Measurements from ENCODE around the gene NDUFAF4.

DNA sequence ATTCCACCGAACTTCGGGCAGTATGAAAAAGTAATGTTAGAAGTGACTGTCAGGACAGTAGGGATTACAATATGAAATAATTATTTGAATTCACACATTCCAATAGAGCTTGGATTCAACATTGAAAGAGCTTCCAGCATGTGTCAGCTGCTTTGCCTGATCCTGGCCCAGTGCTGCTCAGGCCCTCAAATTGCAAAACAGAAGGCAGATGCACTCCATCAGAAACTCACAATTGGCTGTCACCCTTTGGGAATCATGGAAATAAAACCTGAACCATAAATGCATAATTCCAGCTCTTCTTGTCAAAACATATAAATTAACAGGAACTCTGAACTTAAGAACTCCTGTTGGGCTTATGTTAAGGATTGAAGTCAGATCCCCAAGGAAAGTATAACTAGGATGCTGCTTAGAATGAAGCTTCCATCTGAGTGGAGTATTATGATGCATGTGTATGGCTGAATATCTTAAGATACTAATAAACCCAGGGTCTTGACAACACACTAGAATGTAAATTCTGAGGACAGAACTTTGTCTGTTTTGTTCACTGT is 1.8 kb upstream of the NDUFAF4 start:
- TF ChIP-seq, protein P1, sequence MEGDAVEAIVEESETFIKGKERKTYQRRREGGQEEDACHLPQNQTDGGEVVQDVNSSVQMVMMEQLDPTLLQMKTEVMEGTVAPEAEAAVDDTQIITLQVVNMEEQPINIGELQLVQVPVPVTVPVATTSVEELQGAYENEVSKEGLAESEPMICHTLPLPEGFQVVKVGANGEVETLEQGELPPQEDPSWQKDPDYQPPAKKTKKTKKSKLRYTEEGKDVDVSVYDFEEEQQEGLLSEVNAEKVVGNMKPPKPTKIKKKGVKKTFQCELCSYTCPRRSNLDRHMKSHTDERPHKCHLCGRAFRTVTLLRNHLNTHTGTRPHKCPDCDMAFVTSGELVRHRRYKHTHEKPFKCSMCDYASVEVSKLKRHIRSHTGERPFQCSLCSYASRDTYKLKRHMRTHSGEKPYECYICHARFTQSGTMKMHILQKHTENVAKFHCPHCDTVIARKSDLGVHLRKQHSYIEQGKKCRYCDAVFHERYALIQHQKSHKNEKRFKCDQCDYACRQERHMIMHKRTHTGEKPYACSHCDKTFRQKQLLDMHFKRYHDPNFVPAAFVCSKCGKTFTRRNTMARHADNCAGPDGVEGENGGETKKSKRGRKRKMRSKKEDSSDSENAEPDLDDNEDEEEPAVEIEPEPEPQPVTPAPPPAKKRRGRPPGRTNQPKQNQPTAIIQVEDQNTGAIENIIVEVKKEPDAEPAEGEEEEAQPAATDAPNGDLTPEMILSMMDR (IDR thresholded peaks at IDR 0.05; ENCODE audit: insufficient read depth, low read length), result no peak
- TF ChIP-seq, protein P2, sequence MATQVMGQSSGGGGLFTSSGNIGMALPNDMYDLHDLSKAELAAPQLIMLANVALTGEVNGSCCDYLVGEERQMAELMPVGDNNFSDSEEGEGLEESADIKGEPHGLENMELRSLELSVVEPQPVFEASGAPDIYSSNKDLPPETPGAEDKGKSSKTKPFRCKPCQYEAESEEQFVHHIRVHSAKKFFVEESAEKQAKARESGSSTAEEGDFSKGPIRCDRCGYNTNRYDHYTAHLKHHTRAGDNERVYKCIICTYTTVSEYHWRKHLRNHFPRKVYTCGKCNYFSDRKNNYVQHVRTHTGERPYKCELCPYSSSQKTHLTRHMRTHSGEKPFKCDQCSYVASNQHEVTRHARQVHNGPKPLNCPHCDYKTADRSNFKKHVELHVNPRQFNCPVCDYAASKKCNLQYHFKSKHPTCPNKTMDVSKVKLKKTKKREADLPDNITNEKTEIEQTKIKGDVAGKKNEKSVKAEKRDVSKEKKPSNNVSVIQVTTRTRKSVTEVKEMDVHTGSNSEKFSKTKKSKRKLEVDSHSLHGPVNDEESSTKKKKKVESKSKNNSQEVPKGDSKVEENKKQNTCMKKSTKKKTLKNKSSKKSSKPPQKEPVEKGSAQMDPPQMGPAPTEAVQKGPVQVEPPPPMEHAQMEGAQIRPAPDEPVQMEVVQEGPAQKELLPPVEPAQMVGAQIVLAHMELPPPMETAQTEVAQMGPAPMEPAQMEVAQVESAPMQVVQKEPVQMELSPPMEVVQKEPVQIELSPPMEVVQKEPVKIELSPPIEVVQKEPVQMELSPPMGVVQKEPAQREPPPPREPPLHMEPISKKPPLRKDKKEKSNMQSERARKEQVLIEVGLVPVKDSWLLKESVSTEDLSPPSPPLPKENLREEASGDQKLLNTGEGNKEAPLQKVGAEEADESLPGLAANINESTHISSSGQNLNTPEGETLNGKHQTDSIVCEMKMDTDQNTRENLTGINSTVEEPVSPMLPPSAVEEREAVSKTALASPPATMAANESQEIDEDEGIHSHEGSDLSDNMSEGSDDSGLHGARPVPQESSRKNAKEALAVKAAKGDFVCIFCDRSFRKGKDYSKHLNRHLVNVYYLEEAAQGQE (IDR thresholded peaks at IDR 0.05; ENCODE audit: insufficient replicate concordance, low read depth), result no peak
- TF ChIP-seq SPI1 (IDR thresholded peaks at IDR 0.05; ENCODE audit: borderline replicate concordance, low read depth), result no peak

Measured in HL-60 (cell line).